CD4-positive, alpha-beta T cell treated with Interleukin-4 for 4 hours (primary cell): ENCODE data around the gene ORAI2.
"Not testable (repeated sequence)": the region's sequence is repeated elsewhere in the genome, so short reads cannot be mapped to it uniquely, and the experiment has no call there.

Source experiments
- DNase-seq: peaks from one replicate; pipeline ENCODE4 v3.0.0-alpha.2; 2020

ORAI2 gene

GRCh38 chr7:102450242-102450641 is 16.9 kb downstream of the ORAI2 start:
- DNase-seq, result peak; percentile 38

- DNase-seq, result no peak
Measured at GRCh38 chr7:102451371-102452054, 18.1 kb downstream of the ORAI2 start.

GRCh38 chr7:102452451-102452850 is 19.1 kb downstream of the ORAI2 start:
- DNase-seq, result no peak

- DNase-seq, result no peak
Measured at GRCh38 chr7:102453319-102453718, 19.9 kb downstream of the ORAI2 start.

- DNase-seq, result no peak
Measured at GRCh38 chr7:102454468-102454867, 21.1 kb downstream of the ORAI2 start.

GRCh38 chr7:102454932-102455331 is 21.6 kb downstream of the ORAI2 start:
- DNase-seq, result not testable (repeated sequence)

GRCh38 chr7:102455596-102455995 is 22.2 kb downstream of the ORAI2 start:
- DNase-seq, result no peak

- no peak for DNase-seq
Measured at GRCh38 chr7:102456327-102456726, 23.0 kb downstream of the ORAI2 start.

GRCh38 chr7:102457352-102457924 is 24.1 kb downstream of the ORAI2 start:
- DNase-seq, result no peak

- DNase-seq, result no peak
Measured at GRCh38 chr7:102459221-102459844, 26.0 kb downstream of the ORAI2 start.

GRCh38 chr7:102460467-102460866 is 27.1 kb downstream of the ORAI2 start:
- no peak for DNase-seq

GRCh38 chr7:102463841-102464576 is 30.6 kb downstream of the ORAI2 start:
- DNase-seq, result no peak

GRCh38 chr7:102464577-102465280 is 31.4 kb downstream of the ORAI2 start, which contains the start of the genes ALKBH4 and LRWD1:
Gene ALKBH4 (minus strand): TSS chr7:102464863. CDS start chr7:102464836, 27 bp downstream.
Gene LRWD1 (plus strand): TSS chr7:102464984. CDS start chr7:102465081, 97 bp downstream.
- peak; percentile 93 for DNase-seq

GRCh38 chr7:102466097-102466496 is 32.7 kb downstream of the ORAI2 start:
- DNase-seq, result no peak

GRCh38 chr7:102467581-102468477 is 34.5 kb downstream of the ORAI2 start:
- no peak for DNase-seq

GRCh38 chr7:102468478-102469350 is 35.3 kb downstream of the ORAI2 start:
- DNase-seq, result no peak

- no peak for DNase-seq
Measured at GRCh38 chr7:102469351-102469971, 36.1 kb downstream of the ORAI2 start.

GRCh38 chr7:102469972-102470825 is 36.8 kb downstream of the ORAI2 start:
- no peak for DNase-seq

- no peak for DNase-seq
Measured at GRCh38 chr7:102471791-102472125, 38.4 kb downstream of the ORAI2 start.
